Neuronal stem cell (in vitro differentiated cells): ENCODE data around the gene MBP.
A peak's percentile ranks its signal among the peaks of the same experiment; 100 is the strongest.

Experiments
- DNase-seq: peaks from one replicate; pipeline ENCODE4 v3.0.0-alpha.2; 2013; ENCODE audit warnings: low spot score
- H2AFZ ChIP-seq: one replicate; pipeline ENCODE4 v1.6.1; 2013; ENCODE audit warnings: mild to moderate bottlenecking, low read length, inconsistent platforms
- H2AK5ac ChIP-seq: 2 replicates; pipeline ENCODE4 v1.6.1; 2013; ENCODE audit warnings: low read depth, mild to moderate bottlenecking, inconsistent platforms, low read length, moderate library complexity, mixed read lengths
- H2BK120ac ChIP-seq: 2 replicates; pipeline ENCODE4 v1.6.1; 2013; ENCODE audit warnings: low read depth, mild to moderate bottlenecking, inconsistent platforms, low read length, moderate library complexity, mixed read lengths
- H2BK12ac ChIP-seq: one replicate; pipeline ENCODE4 v1.6.1; 2013; ENCODE audit warnings: low read length, inconsistent platforms
- H2BK15ac ChIP-seq: 2 replicates; pipeline ENCODE4 v1.6.1; 2013; ENCODE audit warnings: mild to moderate bottlenecking, low read length, inconsistent platforms, mixed read lengths
- H2BK5ac ChIP-seq: one replicate; pipeline ENCODE4 v1.6.1; 2013; ENCODE audit warnings: inconsistent platforms, mild to moderate bottlenecking, low read length, moderate library complexity
- H3K14ac ChIP-seq: one replicate; pipeline ENCODE4 v1.6.1; 2013; ENCODE audit warnings: low read length, inconsistent platforms
- H3K18ac ChIP-seq: 2 replicates; pipeline ENCODE4 v1.6.1; 2013; ENCODE audit warnings: low read length, inconsistent platforms
- H3K23ac ChIP-seq: 2 replicates; pipeline ENCODE4 v1.6.1; 2013; ENCODE audit warnings: low read depth, mild to moderate bottlenecking, mixed read lengths, low read length, inconsistent platforms; ENCODE audit not compliant: poor library complexity
- H3K27ac ChIP-seq: replicated peaks from 3 replicates; pipeline ENCODE4 v1.5.1; 2013; ENCODE audit warnings: low read length, inconsistent platforms
- H3K27me3 ChIP-seq, 3 experiments: 2 replicates each; pipeline ENCODE4 v1.6.1; 2013; ENCODE audit warnings: low read length in 3 of 3, mild to moderate bottlenecking in 2 of 3, inconsistent platforms in 1 of 3, low read depth in 1 of 3, mixed read lengths in 1 of 3, moderate library complexity in 1 of 3; ENCODE audit not compliant: control insufficient read depth in 3 of 3, insufficient read depth in 3 of 3
- H3K36me3 ChIP-seq, 2 donors: replicated peaks in 1 of 2; 2 replicates each; pipeline ENCODE4 v1.6.1; 2013; ENCODE audit warnings: low read length in 2 of 2; ENCODE audit not compliant: control insufficient read depth in 2 of 2, insufficient read depth in 2 of 2
- H3K4ac ChIP-seq: 2 replicates; pipeline ENCODE4 v1.6.1; 2013; ENCODE audit warnings: inconsistent platforms, mild to moderate bottlenecking, low read length, moderate library complexity
- H3K4me1 ChIP-seq, 2 donors: 1 replicate in 1 of 2; 2 replicates in 1 of 2; pipeline ENCODE4 v1.6.1; 2013; ENCODE audit warnings: low read length in 2 of 2, low read depth in 1 of 2; ENCODE audit not compliant: control insufficient read depth in 2 of 2, insufficient read depth in 1 of 2
- H3K4me2 ChIP-seq: one replicate; pipeline ENCODE4 v1.6.1; 2013; ENCODE audit warnings: mild to moderate bottlenecking, low read length, inconsistent platforms; ENCODE audit not compliant: insufficient read depth, poor library complexity, severe bottlenecking
- H3K4me3 ChIP-seq, 2 donors: 2 replicates each; pipeline ENCODE4 v1.5.1; 2013; ENCODE audit warnings: low read length in 2 of 2, mild to moderate bottlenecking in 2 of 2, inconsistent platforms in 1 of 2, moderate library complexity in 1 of 2
- H3K79me1 ChIP-seq: one replicate; pipeline ENCODE4 v1.6.1; 2013; ENCODE audit warnings: low read depth, mild to moderate bottlenecking, inconsistent platforms, low read length, moderate library complexity
- H3K9ac ChIP-seq: one replicate; pipeline ENCODE4 v1.6.1; 2013; ENCODE audit warnings: mild to moderate bottlenecking, low read depth, low read length, inconsistent platforms; ENCODE audit not compliant: poor library complexity
- H3K9me3 ChIP-seq, 2 donors: replicated peaks in 1 of 2; 2 replicates each; pipeline versions ENCODE3 to v1.6.1; 2013; ENCODE audit warnings: low read length in 2 of 2, mild to moderate bottlenecking in 2 of 2, inconsistent platforms in 1 of 2, low read depth in 1 of 2, mixed read lengths in 1 of 2, moderate library complexity in 1 of 2; ENCODE audit not compliant: control insufficient read depth in 2 of 2, insufficient read depth in 1 of 2
- H4K8ac ChIP-seq: one replicate; pipeline ENCODE4 v1.6.1; 2013; ENCODE audit warnings: low read depth, mild to moderate bottlenecking, inconsistent platforms, low read length, moderate library complexity
- H4K91ac ChIP-seq: one replicate; pipeline ENCODE4 v1.6.1; 2013; ENCODE audit warnings: low read length, low read depth, mild to moderate bottlenecking, inconsistent platforms; ENCODE audit not compliant: poor library complexity
- WGBS, 2 donors: extraction: QIAGEN DNeasy Blood & Tissue Kit; methylation state at CpG; one replicate each; pipeline ENCODE4 v1.1.7; 2013; ENCODE audit warnings: missing lambda C conversion rate in 2 of 2, mixed read lengths in 1 of 2; ENCODE audit not compliant: insufficient read length in 2 of 2, insufficient replicate concordance in 1 of 2; ENCODE audit errors: extremely low coverage in 2 of 2; 5-methylcytosine and 5-hydroxymethylcytosine counted together

MBP gene

DNA sequence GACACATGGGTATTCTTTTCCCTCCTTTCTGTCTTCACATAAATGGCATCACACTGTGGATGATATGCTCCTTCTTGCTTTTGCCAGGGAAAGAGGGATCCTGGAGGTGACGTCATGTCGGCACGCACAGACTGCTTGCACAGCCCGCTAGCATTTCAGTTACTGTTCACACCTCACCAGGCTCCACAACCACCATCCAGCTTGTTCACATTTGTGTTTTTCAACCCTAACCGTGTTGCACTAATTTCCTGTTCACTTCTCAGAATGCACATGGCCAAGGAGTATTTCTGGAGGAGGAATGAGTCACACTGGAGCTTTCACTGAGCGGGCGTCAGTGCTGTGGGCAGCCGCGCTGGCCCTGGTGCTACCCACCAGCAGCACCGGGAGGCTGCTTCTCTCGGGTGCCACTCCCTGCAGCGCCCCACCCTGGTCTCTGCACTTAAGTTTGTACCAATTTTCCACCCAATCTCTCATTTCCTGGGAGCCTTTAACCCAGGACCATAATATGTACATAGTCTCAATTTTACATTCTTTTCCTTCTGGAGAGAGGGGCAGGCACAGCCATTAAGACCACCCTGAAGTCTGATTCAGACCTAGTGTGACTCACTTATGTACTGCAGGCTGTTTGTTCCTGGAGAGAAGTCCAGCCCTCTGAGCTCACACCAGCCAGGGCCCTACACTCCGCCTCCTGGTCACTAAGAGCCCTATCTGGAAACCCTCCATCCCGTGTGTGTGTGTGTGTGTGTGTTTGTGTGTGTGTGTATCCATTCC is 65.1 kb downstream of the MBP start:
- Histone ChIP-seq H2BK15ac (peak overlapping the region; percentile 34), H2BK5ac (no peak overlapping the region), H3K14ac (no peak overlapping the region), H3K27ac (no peak overlapping the region), H3K4me1 (peaks cover 2 to 19% of the 10 kb centered on the region in 2 donors), H4K91ac (no peak overlapping the region), H3K9me3 (peaks cover 0 to 2% of the 10 kb centered on the region in 2 donors), H2BK120ac (no peak overlapping the region), H3K36me3 (no peaks in the 10 kb centered on the region), H3K18ac (peak overlapping the region; percentile 33), H2AFZ (peak overlapping the region; percentile 21), H2AK5ac (peak overlapping the region; percentile 27), H3K4ac (no peak overlapping the region), H3K27me3 (no peaks in the 10 kb centered on the region), H3K23ac (no peak overlapping the region), H3K9ac (no peak overlapping the region), H4K8ac (no peak overlapping the region), H3K79me1 (no peaks in the 10 kb centered on the region), H2BK12ac (no peak overlapping the region), H3K4me3 (no peak overlapping the region), H3K4me2 (no peak overlapping the region)
- DNase-seq, result no peak
- no CpG with 5 or more reads among the region's 14 CpGs for WGBS, 2 donors

DNA sequence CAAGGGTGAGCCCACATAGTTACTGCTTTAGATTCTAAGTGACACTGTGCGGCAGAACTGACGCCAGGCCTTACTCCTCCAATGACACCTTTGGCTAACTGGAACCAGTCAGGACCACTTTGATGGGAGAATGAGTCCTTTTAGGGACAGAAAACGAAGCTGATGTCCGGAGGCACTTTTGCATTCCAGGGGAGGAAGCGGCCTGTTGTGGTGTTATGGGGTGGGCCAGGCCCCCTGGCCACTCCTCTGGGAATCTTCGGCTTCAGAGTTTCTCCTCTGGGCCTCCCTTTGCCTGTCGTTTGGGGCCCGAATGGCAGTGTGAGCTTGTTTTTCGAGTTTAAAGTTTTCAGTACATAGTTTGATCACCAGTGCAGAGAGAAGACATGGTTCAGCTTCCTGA is 65.9 kb downstream of the MBP start:
- Histone ChIP-seq H3K4me3 (no peak overlapping the region), H3K9ac (no peak overlapping the region), H3K27ac (no peak overlapping the region), H2BK15ac (no peak overlapping the region), H2AFZ (no peak overlapping the region), H2BK5ac (no peak overlapping the region), H2BK120ac (no peak overlapping the region), H3K4ac (no peak overlapping the region), H3K27me3 (no peaks in the 10 kb centered on the region), H2AK5ac (no peak overlapping the region), H3K36me3 (no peaks in the 10 kb centered on the region), H3K79me1 (no peaks in the 10 kb centered on the region), H3K4me2 (no peak overlapping the region), H2BK12ac (no peak overlapping the region), H3K18ac (no peak overlapping the region), H4K91ac (no peak overlapping the region), H4K8ac (no peak overlapping the region), H3K23ac (no peak overlapping the region), H3K4me1 (peaks cover 2 to 19% of the 10 kb centered on the region in 2 donors), H3K9me3 (peaks cover 0 to 2% of the 10 kb centered on the region in 2 donors), H3K14ac (no peak overlapping the region)
- no peak for DNase-seq
- WGBS, 2 donors, result no CpG with 5 or more reads among the region's 9 CpGs

DNA sequence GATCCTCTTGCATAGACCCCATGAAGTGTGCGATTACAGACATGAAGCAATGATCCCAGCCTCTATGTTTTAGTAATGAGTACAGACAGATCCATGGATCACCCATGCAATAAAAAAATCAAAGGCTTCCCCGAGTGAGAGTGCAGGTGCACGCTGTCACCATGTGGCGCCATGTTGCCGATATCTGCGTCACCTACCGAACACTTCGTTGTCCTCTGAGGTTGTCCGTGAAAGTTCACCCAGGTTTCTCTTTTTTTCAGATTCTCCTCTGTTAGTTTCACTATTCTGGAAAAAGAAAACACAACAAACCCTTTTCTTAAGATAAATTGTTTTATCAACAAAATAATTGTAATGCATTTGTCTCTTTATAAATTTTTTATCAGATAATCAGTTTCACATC is 66.5 kb downstream of the MBP start:
- Histone ChIP-seq H3K4me1 (peaks cover 2 to 19% of the 10 kb centered on the region in 2 donors), H2AK5ac (no peak overlapping the region), H3K9ac (no peak overlapping the region), H2BK15ac (no peak overlapping the region), H4K91ac (no peak overlapping the region), H3K14ac (no peak overlapping the region), H3K4me2 (no peak overlapping the region), H3K23ac (no peak overlapping the region), H3K36me3 (no peaks in the 10 kb centered on the region), H3K4me3 (no peak overlapping the region), H3K27ac (no peak overlapping the region), H3K18ac (no peak overlapping the region), H2BK120ac (no peak overlapping the region), H3K79me1 (no peaks in the 10 kb centered on the region), H4K8ac (no peak overlapping the region), H3K9me3 (peaks cover 0 to 2% of the 10 kb centered on the region in 2 donors), H2BK5ac (no peak overlapping the region), H3K27me3 (no peaks in the 10 kb centered on the region), H2AFZ (no peak overlapping the region), H3K4ac (no peak overlapping the region), H2BK12ac (no peak overlapping the region)
- DNase-seq, result no peak
- WGBS, 2 donors, result no CpG with 5 or more reads among the region's 9 CpGs

DNA sequence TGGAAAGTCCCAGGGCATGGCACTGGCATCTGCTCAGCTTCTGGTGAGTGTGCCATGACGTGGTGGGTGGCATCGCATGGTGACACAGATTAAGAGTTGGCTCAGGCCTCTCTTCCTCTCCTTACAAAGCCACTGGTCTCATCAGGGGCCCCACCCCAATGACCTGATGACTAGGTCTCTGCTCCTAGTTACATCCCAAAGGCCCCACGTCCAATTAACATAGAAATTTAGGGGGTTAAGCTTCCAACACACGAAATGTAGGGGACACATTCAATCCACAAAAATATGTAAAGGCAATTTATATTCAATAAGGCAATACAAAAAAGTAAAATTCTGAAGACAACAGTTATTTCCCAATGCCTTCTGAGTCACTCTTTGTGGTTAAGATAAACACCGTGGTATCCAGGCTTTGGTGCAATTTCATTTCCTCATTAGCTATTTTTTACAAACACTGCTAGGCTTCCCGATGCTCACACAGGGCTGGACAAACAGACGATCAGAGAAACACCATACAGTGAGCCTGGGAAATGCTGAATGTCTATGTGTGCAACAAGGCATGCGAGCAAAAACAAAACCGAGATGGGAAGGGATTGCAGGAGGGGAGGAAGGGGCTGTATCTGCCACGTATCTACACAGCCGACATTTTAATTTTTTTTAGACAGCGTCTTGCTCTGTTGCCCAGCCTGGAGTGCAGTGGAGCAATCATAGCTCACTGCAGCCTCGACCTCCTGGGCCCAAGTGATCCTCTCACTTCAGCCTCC is 67.2 kb downstream of the MBP start:
- Histone ChIP-seq H3K79me1 (no peaks in the 10 kb centered on the region), H3K27me3 (no peaks in the 10 kb centered on the region), H3K14ac (no peak overlapping the region), H2BK12ac (no peak overlapping the region), H3K4ac (no peak overlapping the region), H3K4me3 (no peak overlapping the region), H3K4me2 (no peak overlapping the region), H3K36me3 (no peaks in the 10 kb centered on the region), H2BK15ac (no peak overlapping the region), H3K27ac (no peak overlapping the region), H2AFZ (no peak overlapping the region), H3K9me3 (peaks cover 0 to 2% of the 10 kb centered on the region in 2 donors), H3K9ac (no peak overlapping the region), H2BK120ac (no peak overlapping the region), H4K91ac (no peak overlapping the region), H3K18ac (no peak overlapping the region), H3K23ac (no peak overlapping the region), H2AK5ac (no peak overlapping the region), H3K4me1 (peaks cover 2 to 19% of the 10 kb centered on the region in 2 donors), H2BK5ac (no peak overlapping the region), H4K8ac (no peak overlapping the region)
- no CpG with 5 or more reads among the region's 13 CpGs for WGBS, 2 donors
- DNase-seq, result no peak
